Stimulated activated CD4-positive, alpha-beta T cell treated with anti-CD3 and anti-CD28 coated beads, Interleukin-2, amount 100 ng/mL, for 4 hours (primary cell): ENCODE data around the gene RPS16.

Experiments
- DNase-seq: peaks from one replicate; pipeline ENCODE4 v3.0.0-alpha.2; 2020; ENCODE audit warnings: low read depth

RPS16 gene

GRCh38 chr19:39422020-39422419 lies 13.7 kb downstream of the RPS16 start:
- DNase-seq, result no peak

DNA sequence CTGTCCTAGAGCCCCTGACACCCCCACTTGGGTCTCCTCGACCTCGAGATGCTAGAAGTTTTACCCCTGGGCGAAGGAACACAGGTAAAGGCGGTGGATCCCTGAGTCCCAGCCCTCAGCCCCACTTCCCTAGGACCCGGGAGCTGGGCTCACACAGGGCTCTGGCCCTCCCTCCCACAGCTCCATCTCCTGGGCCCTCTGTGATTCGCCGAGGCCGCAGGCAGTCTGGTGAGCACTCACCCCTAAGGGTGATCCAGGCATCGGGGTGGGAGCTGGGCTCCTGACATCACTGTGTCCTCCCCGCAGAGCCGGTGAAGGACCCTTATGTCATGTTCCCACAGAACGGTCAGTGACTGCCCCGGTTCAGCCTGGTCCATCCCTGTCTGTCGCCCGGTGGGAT lies 15.0 kb downstream of the RPS16 start:
- no peak for DNase-seq

GRCh38 chr19:39419003-39419402 lies 16.7 kb downstream of the RPS16 start:
- no peak for DNase-seq

DNA sequence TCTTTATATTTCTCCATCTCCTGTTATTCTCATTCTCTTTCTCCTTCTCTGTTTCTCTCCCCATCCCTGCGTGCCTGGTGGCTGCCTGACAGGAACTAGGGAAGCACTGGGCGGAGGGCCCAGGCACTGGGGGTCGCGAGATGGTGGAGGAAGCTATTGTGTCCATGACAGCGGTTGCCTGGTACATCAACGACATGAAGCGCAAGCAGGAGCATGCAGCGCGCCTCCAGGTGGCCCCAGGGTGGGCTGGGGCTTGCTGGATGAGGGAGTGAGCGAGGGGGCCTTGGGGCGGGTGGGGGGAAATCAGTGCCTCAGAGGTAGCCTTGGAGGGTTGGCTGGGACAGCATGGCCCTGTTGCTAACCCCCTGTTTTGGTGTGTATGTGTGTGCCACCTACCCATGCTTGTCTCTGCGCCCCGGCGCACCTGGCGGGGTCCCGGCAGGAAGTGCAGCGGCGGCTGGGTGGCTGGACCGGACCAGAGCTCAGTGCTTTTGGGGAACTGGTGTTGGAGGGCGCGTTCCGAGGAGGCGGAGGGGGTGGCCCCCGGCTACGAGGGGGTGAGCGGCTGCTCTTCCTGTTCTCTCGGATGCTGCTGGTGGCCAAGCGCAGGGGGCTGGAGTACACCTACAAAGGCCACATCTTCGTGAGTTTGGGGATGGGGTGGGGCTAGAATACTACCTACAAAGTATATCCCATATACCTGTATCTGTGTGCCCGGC lies 18.1 kb downstream of the RPS16 start:
- no peak for DNase-seq

- DNase-seq, result no peak
Observed at GRCh38 chr19:39416152-39417120, 19.3 kb downstream of the RPS16 start.

- no peak for DNase-seq
Observed at GRCh38 chr19:39415111-39416046, 20.4 kb downstream of the RPS16 start.

GRCh38 chr19:39413911-39414608 lies 21.7 kb downstream of the RPS16 start:
- no peak for DNase-seq

DNA sequence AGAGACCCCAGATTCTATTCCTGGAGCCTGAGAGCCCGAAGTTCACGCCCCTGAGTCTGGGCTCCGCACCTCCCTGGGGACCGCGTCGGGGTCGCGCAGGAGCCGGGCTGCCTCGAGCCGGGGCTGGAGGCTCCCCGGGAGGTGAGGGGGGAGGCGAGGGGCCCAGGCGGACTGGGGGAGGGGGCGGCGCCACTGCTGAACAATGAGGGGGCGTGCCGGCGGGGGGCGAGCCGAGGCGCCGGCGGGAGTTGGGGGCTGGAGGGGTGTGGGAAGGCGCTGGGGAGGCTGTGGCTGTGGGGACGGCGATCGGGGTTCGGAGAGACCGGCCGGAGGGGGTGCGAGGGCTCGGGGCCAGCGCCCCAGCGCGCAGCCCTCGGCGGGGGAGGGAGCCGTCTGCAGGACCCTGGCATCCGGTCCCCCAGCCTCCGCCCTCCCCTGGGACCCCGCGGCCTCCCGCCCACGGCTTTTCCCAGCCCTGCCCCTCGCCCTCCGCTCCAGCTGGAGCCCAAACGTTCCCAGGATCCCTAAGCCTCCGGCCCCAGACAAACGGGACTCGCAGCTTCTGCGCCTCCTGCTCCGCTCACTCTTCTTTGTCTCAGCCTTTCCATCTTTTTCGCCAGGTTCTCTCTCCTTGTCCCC lies 22.4 kb downstream of the RPS16 start:
- no peak for DNase-seq

GRCh38 chr19:39412867-39413271 lies 22.9 kb downstream of the RPS16 start:
- DNase-seq, result no peak

- peak; percentile 95 for DNase-seq
Observed at GRCh38 chr19:39412100-39412866, 23.5 kb downstream of the RPS16 start, which contains the start of gene PLEKHG2. TSS of gene PLEKHG2 (plus strand) at chr19:39412669. CDS start at chr19:39414087, 1,418 bp downstream.

DNA sequence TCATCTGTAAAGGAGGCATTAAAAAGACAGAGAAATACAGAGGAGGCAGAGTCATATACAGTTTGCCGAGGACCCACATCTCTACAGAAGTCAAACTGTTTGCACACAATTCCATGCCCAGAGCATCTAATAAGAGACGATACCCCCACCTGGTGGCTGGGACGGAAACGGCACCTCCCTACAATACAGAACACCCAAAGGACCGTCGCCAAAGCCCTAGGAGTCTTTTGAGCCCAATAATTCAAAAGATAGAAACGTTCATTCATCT lies 24.0 kb downstream of the RPS16 start:
- peak; percentile 87 for DNase-seq

GRCh38 chr19:39411081-39411831 lies 24.5 kb downstream of the RPS16 start:
- no peak for DNase-seq

DNA sequence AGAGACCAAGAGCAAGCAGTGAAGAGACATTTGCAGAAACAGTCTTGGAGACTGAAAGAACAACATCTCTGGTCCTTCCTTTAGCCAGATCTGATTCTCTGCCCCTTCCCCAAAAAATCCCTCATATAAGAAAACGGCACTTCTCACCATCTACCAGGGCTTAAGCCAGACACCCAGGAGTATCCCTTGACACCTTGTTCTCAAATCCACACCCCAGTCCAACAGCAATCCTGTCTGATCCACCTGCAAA lies 25.0 kb downstream of the RPS16 start:
- DNase-seq, result no peak

- peak; percentile 36 for DNase-seq
Observed at GRCh38 chr19:39410017-39410830, 25.5 kb downstream of the RPS16 start.

DNA sequence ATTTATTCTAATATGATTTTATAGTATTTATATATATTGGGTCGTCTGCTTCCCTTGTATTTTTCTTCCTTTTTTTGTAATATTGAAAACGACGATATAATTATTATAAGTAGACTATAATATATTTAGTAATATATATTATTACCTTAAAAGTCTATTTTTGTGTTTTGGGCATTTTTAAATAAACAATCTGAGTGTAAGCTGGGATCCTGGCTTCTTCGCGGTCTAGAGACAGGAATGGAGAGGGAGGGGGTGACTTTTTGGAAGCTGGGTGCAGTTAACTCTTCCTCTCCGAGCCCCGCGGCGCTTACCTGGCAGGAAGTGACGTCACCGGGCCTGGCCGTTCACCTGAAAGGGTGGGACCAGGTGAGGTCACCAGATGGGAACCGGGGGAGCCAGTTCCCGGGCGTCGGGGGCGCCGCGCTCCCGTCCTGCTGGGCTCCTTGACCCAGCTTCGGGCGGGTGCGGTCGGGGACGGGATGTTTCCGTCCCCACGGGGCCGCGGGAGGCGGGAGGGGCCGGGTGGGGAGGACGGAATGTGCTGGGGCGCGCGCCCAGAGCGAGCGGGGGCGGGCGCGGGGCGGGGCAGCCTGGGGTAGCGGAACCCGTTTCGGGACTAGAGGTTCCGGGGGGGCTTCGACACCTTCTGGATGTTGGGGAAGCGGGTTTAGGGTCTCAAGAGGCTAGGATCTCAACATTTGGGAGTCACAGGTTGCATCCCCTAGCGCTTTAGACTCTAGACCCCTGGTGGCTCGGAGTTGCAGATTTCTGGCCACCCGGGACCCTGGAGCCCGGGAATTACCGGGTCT lies 26.3 kb downstream of the RPS16 start:
- DNase-seq, result peak; percentile 77

DNA sequence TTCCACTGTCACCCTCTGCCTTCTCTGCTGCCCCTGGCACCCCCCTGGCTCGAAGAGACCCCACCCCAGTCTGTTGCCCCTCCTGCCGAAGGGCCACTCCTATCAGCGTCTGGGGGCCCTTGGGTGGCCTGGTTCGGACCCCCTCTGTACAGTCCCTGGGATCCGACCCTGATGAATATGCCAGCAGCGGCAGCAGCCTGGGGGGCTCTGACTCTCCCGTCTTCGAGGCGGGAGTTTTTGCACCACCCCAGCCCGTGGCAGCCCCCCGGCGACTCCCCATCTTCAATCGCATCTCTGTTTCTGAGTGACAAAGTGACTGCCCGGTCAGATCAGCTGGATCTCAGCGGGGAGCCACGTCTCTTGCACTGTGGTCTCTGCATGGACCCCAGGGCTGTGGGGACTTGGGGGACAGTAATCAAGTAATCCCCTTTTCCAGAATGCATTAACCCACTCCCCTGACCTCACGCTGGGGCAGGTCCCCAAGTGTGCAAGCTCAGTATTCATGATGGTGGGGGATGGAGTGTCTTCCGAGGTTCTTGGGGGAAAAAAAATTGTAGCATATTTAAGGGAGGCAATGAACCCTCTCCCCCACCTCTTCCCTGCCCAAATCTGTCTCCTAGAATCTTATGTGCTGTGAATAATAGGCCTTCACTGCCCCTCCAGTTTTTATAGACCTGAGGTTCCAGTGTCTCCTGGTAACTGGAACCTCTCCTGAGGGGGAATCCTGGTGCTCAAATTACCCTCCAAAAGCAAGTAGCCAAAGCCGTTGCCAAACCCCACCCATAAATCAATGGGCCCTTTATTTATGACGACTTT lies 27.1 kb downstream of the RPS16 start:
- no peak for DNase-seq
